ENCODE data around the gene RPS3. TPM values are rescaled to one million over a fixed set of nuclear protein-coding genes. Genes with fewer than 3 reads are reported as not detected.

The RPS3 gene
- total RNA-seq, 2 donors from 2014 or later, result 2,083 to 2,343 TPM

GRCh38 chr11:75453916-75454655, 54.8 kb downstream of the RPS3 start:
- ATAC-seq (no peak), DNase-seq (ENCODE audit: low spot score) (no peak)
- Mint-ChIP-seq H3K4me3 (no peak overlapping the region), H3K9me3 (no peaks in the 10 kb centered on the region), H3K4me1 (ENCODE audit: low read depth in 2 of 2) (no peaks in the 10 kb centered on the region), H3K27ac (no peak overlapping the region), H3K27me3 (peaks cover 0 to 6% of the 10 kb centered on the region in 2 donors), H3K36me3 (no peaks in the 10 kb centered on the region)

- Mint-ChIP-seq H3K27ac (no peak overlapping the region), H3K4me3 (no peak overlapping the region), H3K36me3 (no peaks in the 10 kb centered on the region), H3K4me1 (ENCODE audit: low read depth in 2 of 2) (no peaks in the 10 kb centered on the region), H3K27me3 (peaks cover 0 to 6% of the 10 kb centered on the region in 2 donors), H3K9me3 (no peaks in the 10 kb centered on the region)
- ATAC-seq (no peak), DNase-seq (ENCODE audit: low spot score) (no peak)
Measured at GRCh38 chr11:75454987-75455386, 55.7 kb downstream of the RPS3 start.

Other genes starting within 250 kb of the RPS3 start
- gene SLCO2B1, start 248.4 kb upstream of the RPS3 start, total RNA-seq, result under 1 TPM in 1 of 2 donors, not detected in 1; 0.06 TPM
- under 1 TPM; 0.14 to 0.43 TPM for gene TPBGL, start 158.7 kb upstream of the RPS3 start, total RNA-seq
- gene ARRB1, start 47.9 kb upstream of the RPS3 start, total RNA-seq, result 10 to 100 TPM; 47.8 to 54.5 TPM
- 1 to 10 TPM in 1 of 2 donors, under 1 TPM in 1; 0.62 to 1.5 TPM for gene KLHL35, start 33.7 kb downstream of the RPS3 start, total RNA-seq
- 10 to 100 TPM in 1 of 2 donors, 1 to 10 TPM in 1; 7.2 to 28.2 TPM for gene GDPD5, start 126.4 kb downstream of the RPS3 start, total RNA-seq
- 1 to 10 TPM; 4.4 to 6.4 TPM for gene SERPINH1, start 162.7 kb downstream of the RPS3 start, total RNA-seq

All from natural killer cell treated with Interleukin-12 subunit alpha and Interleukin-12 subunit beta and Interleukin-15 and Interleukin-18, amount 100 ng/mL, for 72 hours (primary cell).